OCI-LY3 (cell line): ENCODE data around the gene ZFAND5.

Experiments
- H2AFZ ChIP-seq: fragments of 200-600, 300-600 bp; shearing (Covaris generic); 2 replicates; pipeline ENCODE4 v1.6.0; 2014; ENCODE audit warnings: antibody characterized with exemption, low read depth, low read length
- H3K27ac ChIP-seq: fragments of 200-600, 300-600 bp; sonication (generic); 2 replicates; pipeline ENCODE4 v1.5.1; 2014; ENCODE audit warnings: mild to moderate bottlenecking, low read length, moderate library complexity, mixed read lengths
- H3K27me3 ChIP-seq: fragments of 200-600, 300-600 bp; sonication (generic); 2 replicates; pipeline ENCODE4 v1.6.1; 2014; ENCODE audit warnings: low read depth, low read length, mixed read lengths
- H3K36me3 ChIP-seq: fragments of 200-600, 300-600 bp; sonication (generic); replicated peaks from 2 replicates; pipeline ENCODE3; 2014; ENCODE audit warnings: low read depth, low read length, mixed read lengths
- H3K4me1 ChIP-seq: fragments of 300-600, 200-600 bp; sonication (generic); 2 replicates; pipeline ENCODE4 v1.6.1; 2014; ENCODE audit warnings: low read length, mixed read lengths
- H3K4me2 ChIP-seq: fragments of 200-600, 300-600 bp; sonication (generic); 2 replicates; pipeline ENCODE4 v1.6.1; 2014; ENCODE audit warnings: low read length, mixed read lengths
- H3K4me3 ChIP-seq: fragments of 300-600, 200-600 bp; sonication (generic); 2 replicates; pipeline ENCODE4 v1.5.1; 2014; ENCODE audit warnings: antibody characterized with exemption, mild to moderate bottlenecking, low read length, moderate library complexity
- H3K79me2 ChIP-seq: fragments of 300-600, 200-600 bp; shearing (Covaris generic); 2 replicates; pipeline ENCODE4 v1.6.1; 2014; ENCODE audit warnings: mild to moderate bottlenecking, low read length, mixed read lengths
- H3K9ac ChIP-seq: fragments of 300-600, 200-600 bp; shearing (Covaris generic); 2 replicates; pipeline ENCODE4 v1.6.0; 2014; ENCODE audit warnings: mild to moderate bottlenecking, low read length, moderate library complexity
- H3K9me3 ChIP-seq: fragments of 200-600, 300-600 bp; shearing (Covaris generic); 2 replicates; pipeline ENCODE4 v1.6.1; 2014; ENCODE audit warnings: low read length, mixed read lengths; ENCODE audit not compliant: insufficient read depth
- H4K20me1 ChIP-seq: fragments of 200-600, 300-600 bp; sonication (generic); 2 replicates; pipeline ENCODE4 v1.6.1; 2016; ENCODE audit warnings: low read length, mixed read lengths; ENCODE audit not compliant: insufficient read depth
- CTCF ChIP-seq: fragments of 200-600, 300-600 bp; sonication (generic); IDR thresholded peaks from 2 replicates; pipeline ENCODE4 v1.5.1; 2014; ENCODE audit warnings: antibody characterized with exemption, low read length, low read depth
- EZH2phosphoT487 ChIP-seq: fragments of 200-600 bp; shearing (Covaris generic); IDR thresholded peaks from 2 replicates; pipeline ENCODE4 v1.6.1; 2018; ENCODE audit warnings: antibody characterized with exemption, mixed run types, low read depth

The ZFAND5 gene

DNA sequence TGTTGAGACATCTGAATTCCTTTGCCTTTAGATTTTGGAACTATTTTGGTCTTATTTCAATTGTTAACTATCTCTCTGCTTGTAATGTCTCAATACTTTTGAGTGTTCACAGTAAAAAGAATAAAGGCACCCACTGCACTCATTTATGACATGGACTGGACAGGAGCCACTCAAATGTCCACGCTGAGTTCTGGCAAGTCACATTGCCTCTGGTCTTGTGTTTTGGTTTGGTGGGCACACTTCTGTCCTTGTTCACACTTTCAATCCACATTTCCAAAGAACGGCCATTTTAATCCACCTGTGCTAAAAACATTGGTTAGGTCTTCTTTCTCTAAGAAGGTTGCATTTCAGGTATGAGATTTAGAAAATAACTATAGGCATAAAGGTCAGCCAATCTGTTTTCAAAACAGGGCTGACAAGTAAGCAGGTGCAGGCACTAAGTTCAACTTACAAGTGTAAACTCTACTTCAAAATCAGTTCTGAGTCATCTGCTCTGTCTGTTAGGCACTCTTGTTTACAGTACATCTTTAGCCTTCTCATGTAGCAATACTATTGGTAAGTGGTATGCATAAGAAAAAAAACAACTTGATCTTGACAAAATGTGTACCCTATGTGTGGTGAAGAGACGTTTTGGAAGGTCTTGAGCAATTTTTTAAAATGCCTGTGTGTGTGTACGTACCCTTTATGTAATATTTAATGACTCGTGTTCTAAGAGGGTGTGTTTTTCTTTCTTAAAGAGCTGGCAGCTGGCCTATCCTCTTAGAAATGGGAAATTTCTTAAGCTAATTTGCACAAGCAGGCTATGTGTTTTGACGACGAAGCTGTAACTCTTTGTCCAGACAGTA, 31.5 kb upstream of the ZFAND5 start:
- TF ChIP-seq EZH2phosphoT487 (no peak), CTCF (no peak)
- no peak overlapping the region; the same call in 1 of the 2 replicates for H2AFZ ChIP-seq
- no peaks in the 10 kb centered on the region for H3K36me3 ChIP-seq
- no peak overlapping the region for H3K27ac ChIP-seq
- no peak overlapping the region for H3K4me2 ChIP-seq
- H3K4me1 ChIP-seq = 0 out of 2 replicates have a peak, but pooled peaks cover 6% of the 10 kb centered on the region
- H4K20me1 ChIP-seq = no peaks in the 10 kb centered on the region
- no peaks in the 10 kb centered on the region for H3K9me3 ChIP-seq
- H3K4me3 ChIP-seq = no peak overlapping the region
- no peak overlapping the region for H3K9ac ChIP-seq
- H3K79me2 ChIP-seq = no peaks in the 10 kb centered on the region
- H3K27me3 ChIP-seq = no peaks in the 10 kb centered on the region

GRCh38 chr9:72394066-72394465, 29.1 kb upstream of the ZFAND5 start:
- Histone ChIP-seq H3K4me3 (no peak overlapping the region), H3K9me3 (no peaks in the 10 kb centered on the region), H3K36me3 (no peaks in the 10 kb centered on the region), H4K20me1 (no peaks in the 10 kb centered on the region), H3K27ac (no peak overlapping the region), H3K4me2 (no peak overlapping the region), H3K79me2 (no peaks in the 10 kb centered on the region), H3K4me1 (0 out of 2 replicates have a peak, but pooled peaks cover 6% of the 10 kb centered on the region), H3K9ac (no peak overlapping the region), H2AFZ (no peak overlapping the region), H3K27me3 (no peaks in the 10 kb centered on the region)
- TF ChIP-seq EZH2phosphoT487 = no peak
- TF ChIP-seq CTCF = no peak

- H3K9ac ChIP-seq = no peak overlapping the region
- H3K79me2 ChIP-seq = no peaks in the 10 kb centered on the region
- no peaks in the 10 kb centered on the region for H4K20me1 ChIP-seq
- H3K4me2 ChIP-seq = no peak overlapping the region
- H3K9me3 ChIP-seq = no peaks in the 10 kb centered on the region
- TF ChIP-seq CTCF = no peak
- no peak for TF ChIP-seq EZH2phosphoT487
- H3K27ac ChIP-seq = no peak overlapping the region
- H3K27me3 ChIP-seq = no peaks in the 10 kb centered on the region
- H2AFZ ChIP-seq = no peak overlapping the region
- H3K36me3 ChIP-seq = no peaks in the 10 kb centered on the region
- no peak overlapping the region for H3K4me3 ChIP-seq
- no peaks in the 10 kb centered on the region for H3K4me1 ChIP-seq
Measured at GRCh38 chr9:72390907-72391306, 25.9 kb upstream of the ZFAND5 start.

DNA sequence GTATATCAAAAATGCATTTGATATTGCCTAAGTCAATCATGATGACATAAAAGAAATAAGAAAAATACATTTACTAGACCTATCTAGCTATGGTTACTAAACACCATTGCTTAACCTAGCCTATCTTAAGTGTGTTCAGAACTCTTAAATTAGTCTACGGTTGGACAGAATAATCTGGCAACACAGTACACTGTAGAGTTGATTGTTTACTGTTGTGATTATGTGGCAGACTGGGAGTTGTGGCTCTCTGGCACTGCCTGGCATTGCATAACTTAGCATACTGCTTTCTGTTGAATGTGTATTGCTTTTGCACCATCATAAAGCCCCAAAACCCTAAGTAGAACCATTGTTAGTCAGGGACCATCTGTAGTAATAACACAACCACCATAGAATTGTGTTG, 21.2 kb upstream of the ZFAND5 start:
- H3K27me3 ChIP-seq = no peaks in the 10 kb centered on the region
- no peaks in the 10 kb centered on the region for H3K36me3 ChIP-seq
- H3K4me2 ChIP-seq = no peak overlapping the region
- H2AFZ ChIP-seq = no peak overlapping the region
- H3K4me3 ChIP-seq = no peak overlapping the region
- H3K27ac ChIP-seq = no peak overlapping the region
- no peaks in the 10 kb centered on the region for H3K9me3 ChIP-seq
- no peaks in the 10 kb centered on the region for H4K20me1 ChIP-seq
- TF ChIP-seq EZH2phosphoT487 = no peak
- no peak for TF ChIP-seq CTCF
- H3K79me2 ChIP-seq = no peaks in the 10 kb centered on the region
- no peaks in the 10 kb centered on the region for H3K4me1 ChIP-seq
- H3K9ac ChIP-seq = no peak overlapping the region
